ENCODE results near the gene MINDY4B. TPM values are rescaled to one million over a fixed set of nuclear protein-coding genes. Genes with fewer than 3 reads are reported as not detected.

MINDY4B gene
- total and polyA plus RNA-seq, 2 of the 8 experiments (the other 6 are each of a cell fraction or from before 2014, with no cell fraction given) = not detected

DNA sequence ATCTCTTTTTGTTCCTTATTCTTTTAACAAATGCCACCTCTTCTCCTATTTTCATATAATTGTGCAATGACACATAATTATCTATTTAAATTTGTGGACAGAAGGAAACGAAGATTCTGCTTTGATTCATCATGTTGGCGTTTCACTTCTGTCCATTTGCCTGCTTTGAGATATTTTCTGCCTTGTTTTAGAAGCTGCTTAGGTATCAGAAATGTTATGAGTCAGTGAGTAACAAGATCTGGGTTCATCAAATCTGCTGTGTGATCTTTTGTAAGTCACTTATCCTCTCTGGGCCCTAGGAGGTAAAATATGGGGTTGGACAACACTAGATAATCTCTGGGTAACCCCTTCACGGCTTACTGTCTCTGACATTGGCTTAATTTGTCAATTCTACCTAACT is 7.3 kb upstream of the MINDY4B start:
- Histone ChIP-seq H3K27me3 (replicated peaks in 1 of 4; ENCODE audit: control insufficient read depth in 3 of 4, extremely low read depth in 1 of 4, insufficient read depth in 3 of 4, low read length in 3 of 4) (no peaks in the 10 kb centered on the region), H3K23me2 (ENCODE audit: low read depth, low read length) (no peaks in the 10 kb centered on the region), H3K4me1 (replicated peaks in 1 of 4; ENCODE audit: control insufficient read depth in 3 of 4, insufficient read depth in 4 of 4, low read length in 3 of 4) (no peaks in the 10 kb centered on the region), H4K5ac (ENCODE audit: insufficient read length, low read depth, low read length) (no peak overlapping the region), H4K8ac (ENCODE audit: extremely low read depth, insufficient read depth, low read length) (no peak overlapping the region), H3K79me2 (ENCODE audit: control insufficient read depth in 1 of 2, insufficient read depth in 2 of 2, low read length in 2 of 2) (no peaks in the 10 kb centered on the region), H2BK5ac (ENCODE audit: low read depth, low read length) (no peak overlapping the region), H3K4me2 (ENCODE audit: insufficient read depth in 1 of 2, low read depth in 2 of 2, low read length in 2 of 2) (no peak overlapping the region), H3K56ac (replicated peaks; ENCODE audit: insufficient read length, low read depth, low read length) (no peak overlapping the region), H2AFZ (ENCODE audit: low read length) (no peak overlapping the region), H2BK120ac (replicated peaks; ENCODE audit: low read depth, low read length) (no peak overlapping the region), H3K18ac (ENCODE audit: extremely low read depth, low read length) (no peak overlapping the region), H4K20me1 (replicated peaks in 1 of 2; ENCODE audit: control insufficient read depth in 1 of 2, insufficient read depth in 2 of 2, low read length in 2 of 2) (no peaks in the 10 kb centered on the region), H3K4ac (replicated peaks; ENCODE audit: insufficient read length, low read depth, low read length) (no peak overlapping the region), H3K14ac (ENCODE audit: insufficient read length) (no peak overlapping the region), H2BK15ac (ENCODE audit: low read length) (no peak overlapping the region), H3K23ac (ENCODE audit: insufficient read length) (no peak overlapping the region), H2BK12ac (ENCODE audit: low read depth, low read length) (no peak overlapping the region), H3K9ac (replicated peaks in 1 of 4; ENCODE audit: extremely low read depth in 1 of 4, low read depth in 3 of 4, low read length in 3 of 4) (no peak overlapping the region), H2AK5ac (ENCODE audit: low read depth, low read length) (no peak overlapping the region), H3K4me3 (ENCODE audit: extremely low read depth in 1 of 4, insufficient read depth in 2 of 4, low read depth in 3 of 4, low read length in 4 of 4) (no peak overlapping the region), H3K36me3 (ENCODE audit: control insufficient read depth in 2 of 4, insufficient read depth in 4 of 4, low read length in 3 of 4) (no peaks in the 10 kb centered on the region), H3K27ac (ENCODE audit: low read depth, low read length) (no peak overlapping the region), H3K79me1 (ENCODE audit: low read depth, low read length) (no peaks in the 10 kb centered on the region), H4K91ac (replicated peaks; ENCODE audit: insufficient read length, low read length) (no peak overlapping the region), H3K9me3 (ENCODE audit: insufficient read depth in 2 of 2, low read depth in 1 of 2, low read length in 1 of 2) (no peaks in the 10 kb centered on the region), H2BK20ac (ENCODE audit: low read length) (no peak overlapping the region)
- FAIRE-seq (no peak), DNase-seq (ENCODE audit: low read depth in 1 of 2, low spot score in 2 of 2) (no peak)
- ChIA-PET CTCF (ENCODE audit: partially characterized antibody) (no interaction called here), POLR2A (ENCODE audit: partially characterized antibody) (no interaction called here)
- WGBS, 2 experiments (ENCODE audit: extremely low coverage in 1 of 2, insufficient coverage in 1 of 2, insufficient read length in 1 of 2, insufficient replicate concordance in 2 of 2, low coverage in 1 of 2, low lambda C conversion rate in 2 of 2, missing lambda C conversion rate in 1 of 2) = 82% methylated on average over 3 of the region's 3 CpGs; no CpG with 5 or more reads in 1 of the 2 experiments
- no peak for TF ChIP-seq SAP30 (IDR thresholded peaks at IDR 0.05; ENCODE audit: insufficient read depth, insufficient replicate concordance, low read length)
- TF ChIP-seq KDM5A (IDR thresholded peaks at IDR 0.05; ENCODE audit: low read length) = no peak
- TF ChIP-seq POU5F1 (IDR thresholded peaks at IDR 0.05; ENCODE audit: low read depth, low read length) = no peak
- TF ChIP-seq BRCA1 (IDR thresholded peaks at IDR 0.05; ENCODE audit: low read depth, low read length) = no peak
- TF ChIP-seq SP1 (IDR thresholded peaks at IDR 0.05; ENCODE audit: low read depth, low read length) = no peak
- no peak for TF ChIP-seq POLR2AphosphoS5 (IDR thresholded peaks at IDR 0.05; ENCODE audit: low read depth, low read length)
- no peak for TF ChIP-seq GABPA (IDR thresholded peaks at IDR 0.05; ENCODE audit: borderline replicate concordance, insufficient read depth, low read length)
- no peak for TF ChIP-seq RFX5 (IDR thresholded peaks at IDR 0.05; ENCODE audit: borderline replicate concordance, low read depth, low read length)
- no peak for TF ChIP-seq SUZ12 (IDR thresholded peaks at IDR 0.05; ENCODE audit: low read length)
- TF ChIP-seq JUN (IDR thresholded peaks at IDR 0.05; ENCODE audit: low read depth, low read length) = no peak
- TF ChIP-seq RBBP5 (IDR thresholded peaks at IDR 0.05; ENCODE audit: borderline replicate concordance, low read depth, low read length) = no peak
- TF ChIP-seq CBX5 (IDR thresholded peaks at IDR 0.05; ENCODE audit: low read depth, low read length) = no peak
- no peak for TF ChIP-seq ZNF274 (IDR thresholded peaks at IDR 0.05; ENCODE audit: borderline replicate concordance, extremely low read depth, low read length)
- TF ChIP-seq HDAC2 (IDR thresholded peaks at IDR 0.05; ENCODE audit: borderline replicate concordance in 1 of 2, low read depth in 2 of 2, low read length in 2 of 2) = no peak
- TF ChIP-seq KDM1A (IDR thresholded peaks at IDR 0.05; ENCODE audit: borderline replicate concordance, low read length) = no peak

Measured in H1 (cell line).